Loucy (cell line): Measurements from ENCODE around the gene DXO.

Source experiments
- H2AFZ ChIP-seq: fragments of 200-600 bp; sonication (generic); 2 replicates; pipeline ENCODE4 v1.6.0; 2016; ENCODE audit warnings: antibody characterized with exemption, mild to moderate bottlenecking, low read length, moderate library complexity
- H3F3A ChIP-seq: fragments of 200-600 bp; 2 replicates; pipeline ENCODE4 v1.6.0; 2016; ENCODE audit warnings: antibody characterized with exemption, low read depth, mild to moderate bottlenecking
- H3K27me3 ChIP-seq: fragments of 200-600 bp; sonication (generic); 2 replicates; pipeline ENCODE4 v1.6.1; 2014; ENCODE audit warnings: low read length, mild to moderate bottlenecking; ENCODE audit not compliant: insufficient read depth, poor library complexity, severe bottlenecking
- H3K36me3 ChIP-seq: fragments of 200-600 bp; sonication (generic); 2 replicates; pipeline ENCODE4 v1.6.1; 2016; ENCODE audit warnings: low read length; ENCODE audit not compliant: insufficient read depth
- H3K4me1 ChIP-seq: fragments of 200-600 bp; sonication (generic); 2 replicates; pipeline ENCODE4 v1.5.1; 2014; ENCODE audit warnings: low read length, mild to moderate bottlenecking; ENCODE audit not compliant: insufficient read depth, poor library complexity, severe bottlenecking
- H3K4me2 ChIP-seq: fragments of 200-600 bp; sonication (generic); 2 replicates; pipeline ENCODE4 v1.6.0; 2014; ENCODE audit warnings: antibody characterized with exemption, low read length, low read depth, mild to moderate bottlenecking; ENCODE audit not compliant: poor library complexity, severe bottlenecking
- H3K4me3 ChIP-seq: fragments of 200-600 bp; sonication (generic); 2 replicates; pipeline ENCODE4 v1.5.1; 2014; ENCODE audit warnings: low read length, mild to moderate bottlenecking, mixed read lengths; ENCODE audit not compliant: poor library complexity, severe bottlenecking
- H3K79me2 ChIP-seq: fragments of 200-600 bp; sonication (generic); 2 replicates; pipeline ENCODE4 v1.6.1; 2014; ENCODE audit warnings: low read length; ENCODE audit not compliant: insufficient read depth
- H3K9ac ChIP-seq: fragments of 200-600 bp; sonication (generic); 2 replicates; pipeline ENCODE4 v1.6.0; 2014; ENCODE audit warnings: mild to moderate bottlenecking, low read depth, low read length, moderate library complexity; ENCODE audit not compliant: poor library complexity, severe bottlenecking
- H3K9me2 ChIP-seq: fragments of 200-600 bp; sonication (generic); replicated peaks from 2 replicates; pipeline ENCODE4 v1.6.1; 2016; ENCODE audit warnings: low read depth, low read length, mixed read lengths
- H3K9me3 ChIP-seq: fragments of 200-600 bp; sonication (generic); 2 replicates; pipeline ENCODE4 v1.6.1; 2014; ENCODE audit warnings: mild to moderate bottlenecking, antibody characterized with exemption, low read length, low read depth; ENCODE audit not compliant: insufficient read depth
- H4K20me1 ChIP-seq: fragments of 200-600 bp; sonication (generic); 2 replicates; pipeline ENCODE4 v1.6.0; 2014; ENCODE audit warnings: antibody characterized with exemption, low read length, mild to moderate bottlenecking; ENCODE audit not compliant: insufficient read depth, poor library complexity, severe bottlenecking
- CTCF ChIP-seq: fragments of 200-600 bp; sonication (generic); conservative IDR thresholded peaks from 2 replicates; pipeline ENCODE4 v1.5.1; 2014; ENCODE audit warnings: mild to moderate bottlenecking, antibody characterized with exemption, low read length
- EZH2phosphoT487 ChIP-seq: fragments of 200-600 bp; IDR thresholded peaks from 2 replicates; pipeline ENCODE4 v1.6.1; 2018; ENCODE audit warnings: antibody characterized with exemption, mild to moderate bottlenecking, moderate library complexity, borderline replicate concordance

DXO gene

GRCh38 chr6:31927242-31927862 is 44.6 kb downstream of the DXO start, which contains the start of gene C2:
Gene C2 (plus strand): TSS chr6:31927717. CDS start chr6:31927753, 36 bp downstream.
- no peaks in the 10 kb centered on the region for H3K4me1 ChIP-seq
- no peak within 1 kb of the TSS for H3K4me3 ChIP-seq
- H2AFZ ChIP-seq = no peak within 1 kb of the TSS
- no peaks in the 10 kb centered on the region for H3K79me2 ChIP-seq
- H3K27me3 ChIP-seq = no peaks in the 10 kb centered on the region
- no peaks in the 10 kb centered on the region for H3K9me3 ChIP-seq
- H3K9me2 ChIP-seq = no peaks in the 10 kb centered on the region
- no peak for TF ChIP-seq CTCF
- no peak for TF ChIP-seq EZH2phosphoT487
- no peak within 1 kb of the TSS for H3K4me2 ChIP-seq
- H3F3A ChIP-seq = no peaks in the 10 kb centered on the region
- H3K36me3 ChIP-seq = no peaks in the 10 kb centered on the region
- H4K20me1 ChIP-seq = no peaks in the 10 kb centered on the region
- H3K9ac ChIP-seq = no peak within 1 kb of the TSS

GRCh38 chr6:31922942-31923341 is 49.0 kb downstream of the DXO start:
- H3K9me2 ChIP-seq = no peaks in the 10 kb centered on the region
- H4K20me1 ChIP-seq = no peaks in the 10 kb centered on the region
- no peaks in the 10 kb centered on the region for H3K9me3 ChIP-seq
- H3K9ac ChIP-seq = no peak overlapping the region
- no peak overlapping the region for H3K4me3 ChIP-seq
- H3K4me2 ChIP-seq = no peak overlapping the region
- no peaks in the 10 kb centered on the region for H3K4me1 ChIP-seq
- H2AFZ ChIP-seq = no peak overlapping the region
- H3F3A ChIP-seq = no peaks in the 10 kb centered on the region
- no peaks in the 10 kb centered on the region for H3K36me3 ChIP-seq
- TF ChIP-seq EZH2phosphoT487 = no peak
- peak; percentile 62 for TF ChIP-seq CTCF
- H3K27me3 ChIP-seq = no peaks in the 10 kb centered on the region
- no peaks in the 10 kb centered on the region for H3K79me2 ChIP-seq

DNA sequence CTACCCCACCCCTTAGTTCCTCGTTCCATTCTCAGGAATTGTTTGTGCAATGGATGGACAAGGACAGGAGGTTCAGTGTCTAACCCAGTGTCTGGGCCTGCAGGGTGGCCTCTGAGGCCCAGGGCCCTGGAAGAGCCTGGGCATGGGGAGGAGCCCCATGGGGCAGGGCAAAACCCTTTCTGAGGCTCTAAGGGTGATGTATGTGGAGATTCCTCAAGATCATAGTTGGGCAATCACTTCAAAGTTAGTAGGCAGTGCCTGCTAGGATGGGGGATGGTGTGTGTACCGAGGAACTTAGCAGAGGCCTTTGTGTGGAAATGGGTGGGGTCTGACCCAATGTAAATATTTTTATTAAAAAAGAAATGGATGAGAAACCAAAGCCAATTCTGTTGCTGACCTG is 51.1 kb downstream of the DXO start:
- H3K4me3 ChIP-seq = no peak overlapping the region
- no peaks in the 10 kb centered on the region for H3K9me3 ChIP-seq
- H3K79me2 ChIP-seq = no peaks in the 10 kb centered on the region
- no peak overlapping the region for H2AFZ ChIP-seq
- H3K36me3 ChIP-seq = no peaks in the 10 kb centered on the region
- H3K4me2 ChIP-seq = no peak overlapping the region
- no peaks in the 10 kb centered on the region for H3K4me1 ChIP-seq
- H3K9me2 ChIP-seq = no peaks in the 10 kb centered on the region
- H3K27me3 ChIP-seq = no peaks in the 10 kb centered on the region
- H3K9ac ChIP-seq = no peak overlapping the region
- TF ChIP-seq CTCF (no peak), EZH2phosphoT487 (no peak)
- H3F3A ChIP-seq = no peaks in the 10 kb centered on the region
- H4K20me1 ChIP-seq = no peaks in the 10 kb centered on the region
